Amniotic epithelial cell (primary cell): ENCODE results near the gene DCAF10.
"Not testable (repeated sequence)": the region's sequence is repeated elsewhere in the genome, so short reads cannot be mapped to it uniquely, and the experiment has no call there.

Experiments used
- DNase-seq: peaks from one replicate; pipeline ENCODE4 v3.0.0-alpha.2; 2010; ENCODE audit warnings: low read depth

DCAF10 gene

GRCh38 chr9:37909326-37909725, 108.7 kb downstream of the DCAF10 start:
- DNase-seq = no peak

- not testable (repeated sequence) for DNase-seq
Measured at GRCh38 chr9:37909836-37910235, 109.2 kb downstream of the DCAF10 start.

- no peak for DNase-seq
Measured at GRCh38 chr9:37910271-37910670, 109.7 kb downstream of the DCAF10 start.

- no peak for DNase-seq
Measured at GRCh38 chr9:37911271-37911681, 110.7 kb downstream of the DCAF10 start.

- no peak for DNase-seq
Measured at GRCh38 chr9:37913480-37914153, 113.0 kb downstream of the DCAF10 start.

GRCh38 chr9:37914154-37914551, 113.6 kb downstream of the DCAF10 start:
- DNase-seq = no peak

- no peak for DNase-seq
Measured at GRCh38 chr9:37914701-37915358, 114.2 kb downstream of the DCAF10 start.

- DNase-seq = no peak
Measured at GRCh38 chr9:37915911-37916470, 115.4 kb downstream of the DCAF10 start.

- DNase-seq = no peak
Measured at GRCh38 chr9:37916471-37917312, 116.1 kb downstream of the DCAF10 start.
